Hepatocyte (in vitro differentiated cells): ENCODE measurements around the gene CIAPIN1. TPM values are rescaled to one million over a fixed set of nuclear protein-coding genes. Genes with fewer than 3 reads are reported as not detected.

ENCODE experiments used
- DNase-seq: peaks from one replicate; pipeline ENCODE4 v3.0.0-alpha.2; 2016; ENCODE audit warnings: low spot score
- H2AFZ ChIP-seq: fragments of 200-600 bp; sonication (generic); 2 replicates; pipeline ENCODE4 v1.6.0; 2016; ENCODE audit warnings: antibody characterized with exemption, mild to moderate bottlenecking
- H3K27ac ChIP-seq: fragments of 200-600 bp; sonication (generic); 2 replicates; pipeline ENCODE4 v1.5.1; 2016; ENCODE audit warnings: mild to moderate bottlenecking
- H3K27me3 ChIP-seq: fragments of 200-600 bp; sonication (generic); 2 replicates; pipeline ENCODE4 v1.6.1; 2016
- H3K36me3 ChIP-seq: fragments of 200-600 bp; sonication (generic); replicated peaks from 2 replicates; pipeline ENCODE4 v1.5.1; 2016; ENCODE audit warnings: low read depth; ENCODE audit not compliant: insufficient read depth
- H3K4me1 ChIP-seq: fragments of 200-600 bp; sonication (generic); 2 replicates; pipeline ENCODE4 v1.5.1; 2016; ENCODE audit warnings: mild to moderate bottlenecking, moderate library complexity; ENCODE audit not compliant: insufficient read depth
- H3K4me2 ChIP-seq: fragments of 200-600 bp; sonication (generic); 2 replicates; pipeline ENCODE4 v1.6.0; 2016
- H3K4me3 ChIP-seq: fragments of 200-600 bp; sonication (generic); 2 replicates; pipeline ENCODE4 v1.5.1; 2016; ENCODE audit warnings: mild to moderate bottlenecking
- H3K79me2 ChIP-seq: fragments of 200-600 bp; sonication (generic); 2 replicates; pipeline ENCODE4 v1.6.0; 2017; ENCODE audit warnings: mild to moderate bottlenecking
- H3K9me2 ChIP-seq: fragments of 200-600 bp; sonication (generic); replicated peaks from 2 replicates; pipeline ENCODE4 v1.6.0; 2017; ENCODE audit warnings: mild to moderate bottlenecking; ENCODE audit not compliant: insufficient read depth
- H3K9me3 ChIP-seq: fragments of 200-600 bp; sonication (generic); 2 replicates; pipeline ENCODE4 v1.5.1; 2016; ENCODE audit warnings: low read depth, mild to moderate bottlenecking
- H4K20me1 ChIP-seq: fragments of 200-600 bp; sonication (generic); 2 replicates; pipeline ENCODE4 v1.6.0; 2016; ENCODE audit warnings: mild to moderate bottlenecking; ENCODE audit not compliant: insufficient read depth, poor library complexity, severe bottlenecking
- CTCF ChIP-seq: fragments of 200-600 bp; sonication (generic); IDR thresholded peaks from 2 replicates; pipeline ENCODE4 v1.5.1; 2016; ENCODE audit warnings: antibody characterized with exemption, mild to moderate bottlenecking; ENCODE audit not compliant: poor library complexity
- EZH2 ChIP-seq: fragments of 200-600 bp; sonication (generic); IDR thresholded peaks from 2 replicates; pipeline ENCODE4 v1.6.1; 2016; ENCODE audit warnings: antibody characterized with exemption, mild to moderate bottlenecking, borderline replicate concordance
- EZH2phosphoT487 ChIP-seq: fragments of 200-600 bp; sonication (generic); IDR thresholded peaks from one replicate; pipeline ENCODE4 v1.6.1; 2018; ENCODE audit warnings: antibody characterized with exemption, mild to moderate bottlenecking, low read depth, moderate library complexity; ENCODE audit not compliant: unreplicated experiment, severe bottlenecking
- WGBS: methylation state at CpG from one replicate; pipeline ENCODE4 v1.1.6; 2016; ENCODE audit warnings: low lambda C conversion rate; ENCODE audit errors: missing lambda C conversion rate; 5-methylcytosine and 5-hydroxymethylcytosine counted together
- polyA plus RNA-seq: library from polyadenylated mRNA; unstranded; fragments of >200 nt; fragmentation: Nextera tagmentation; extraction: Ambion mirVana; gene quantifications from 2 replicates; pipeline ENCODE4 v1.2.1, GENCODE V29; 2016
- total RNA-seq: library from RNA; depleted of rRNA; stranded (reverse); fragments of >200 nt; gene quantifications from 2 replicates; pipeline ENCODE4 v1.2.3, GENCODE V29; 2014

The CIAPIN1 gene
- total and polyA plus RNA-seq, 2 experiments from 2014 or later, result 54.2 to 56.1 TPM

GRCh38 chr16:57381791-57382534, 65.2 kb downstream of the CIAPIN1 start:
- Histone ChIP-seq H2AFZ (no peak overlapping the region), H3K27me3 (no peaks in the 10 kb centered on the region), H3K4me3 (no peak overlapping the region), H3K4me1 (peaks cover 31% of the 10 kb centered on the region), H3K27ac (no peak overlapping the region), H3K9me3 (no peaks in the 10 kb centered on the region), H3K4me2 (no peak overlapping the region), H3K9me2 (no peaks in the 10 kb centered on the region), H3K36me3 (no peaks in the 10 kb centered on the region), H3K79me2 (no peaks in the 10 kb centered on the region), H4K20me1 (no peaks in the 10 kb centered on the region)
- TF ChIP-seq EZH2phosphoT487 (no peak), CTCF (no peak), EZH2 (no peak)
- 96% methylated on average over 28 of the region's 35 CpGs for WGBS
- DNase-seq, result no peak

GRCh38 chr16:57380671-57381462, 66.3 kb downstream of the CIAPIN1 start:
- WGBS, result 89% methylated on average over 8 of the region's 8 CpGs
- TF ChIP-seq CTCF (no peak), EZH2phosphoT487 (no peak), EZH2 (no peak)
- DNase-seq, result no peak

GRCh38 chr16:57379579-57379978, 67.6 kb downstream of the CIAPIN1 start:
- TF ChIP-seq EZH2phosphoT487 (no peak), CTCF (no peak), EZH2 (no peak)
- Histone ChIP-seq H3K4me3 (no peak overlapping the region), H3K4me1 (peaks cover 30% of the 10 kb centered on the region), H4K20me1 (no peaks in the 10 kb centered on the region), H3K27me3 (no peaks in the 10 kb centered on the region), H3K4me2 (no peak overlapping the region), H3K9me3 (no peaks in the 10 kb centered on the region), H2AFZ (no peak overlapping the region), H3K27ac (no peak overlapping the region), H3K79me2 (no peaks in the 10 kb centered on the region), H3K36me3 (no peaks in the 10 kb centered on the region), H3K9me2 (no peaks in the 10 kb centered on the region)
- WGBS, result 94% methylated on average over 10 of the region's 10 CpGs
- no peak for DNase-seq

More at GRCh38 chr16:57380671-57381462, 66.3 kb downstream of the CIAPIN1 start:
- Histone ChIP-seq H3K4me1 (peaks cover 30% of the 10 kb centered on the region), H3K9me3 (no peaks in the 10 kb centered on the region), H3K79me2 (no peaks in the 10 kb centered on the region), H3K27ac (no peak overlapping the region), H2AFZ (no peak overlapping the region), H3K27me3 (no peaks in the 10 kb centered on the region), H3K36me3 (no peaks in the 10 kb centered on the region), H3K4me2 (no peak overlapping the region), H3K4me3 (no peak overlapping the region), H3K9me2 (no peaks in the 10 kb centered on the region), H4K20me1 (no peaks in the 10 kb centered on the region)

Other genes starting within 250 kb of the CIAPIN1 start
- gene ARL2BP, start 202.1 kb downstream of the CIAPIN1 start, total RNA-seq, result 92.6 and 105 TPM in 2 replicates
- gene ARL2BP, start 202.1 kb downstream of the CIAPIN1 start, polyA plus RNA-seq, result 102 and 104 TPM in 2 replicates
- 42.3 and 49.5 TPM in 2 replicates for gene PLLP, start 162.7 kb downstream of the CIAPIN1 start, total RNA-seq
- gene PLLP, start 162.7 kb downstream of the CIAPIN1 start, polyA plus RNA-seq, result 31.0 and 38.7 TPM in 2 replicates
- 0.13 TPM in 1 of 2 replicates, not detected in the other for gene CCL22, start 88.6 kb downstream of the CIAPIN1 start, total RNA-seq
- not detected in 2 replicates for gene CCL22, start 88.6 kb downstream of the CIAPIN1 start, polyA plus RNA-seq
- 8.5 and 9.4 TPM in 2 replicates for gene CX3CL1, start 74.9 kb downstream of the CIAPIN1 start, total RNA-seq
- gene CX3CL1, start 74.9 kb downstream of the CIAPIN1 start, polyA plus RNA-seq, result 4.6 and 6.6 TPM in 2 replicates
- not detected in 2 replicates for gene CCL17, start 42.6 kb downstream of the CIAPIN1 start, total RNA-seq
- not detected in 2 replicates for gene CCL17, start 42.6 kb downstream of the CIAPIN1 start, polyA plus RNA-seq
- 57.1 and 61.9 TPM in 2 replicates for gene COQ9, start 94 bp upstream of the CIAPIN1 start, total RNA-seq
- 63.2 and 81.5 TPM in 2 replicates for gene COQ9, start 94 bp upstream of the CIAPIN1 start, polyA plus RNA-seq
- gene POLR2C, start 15.3 kb upstream of the CIAPIN1 start, total RNA-seq, result 92.5 and 101 TPM in 2 replicates
- 49.0 and 56.6 TPM in 2 replicates for gene POLR2C, start 15.3 kb upstream of the CIAPIN1 start, polyA plus RNA-seq
- gene DOK4, start 39.1 kb upstream of the CIAPIN1 start, total RNA-seq, result 112 and 122 TPM in 2 replicates
- gene DOK4, start 39.1 kb upstream of the CIAPIN1 start, polyA plus RNA-seq, result 96.3 and 106 TPM in 2 replicates
- gene CCDC102A, start 89.2 kb upstream of the CIAPIN1 start, total RNA-seq, result 10.5 and 11.4 TPM in 2 replicates
- gene CCDC102A, start 89.2 kb upstream of the CIAPIN1 start, polyA plus RNA-seq, result 13.1 and 17.2 TPM in 2 replicates
- gene ADGRG5, start 95.3 kb upstream of the CIAPIN1 start, total RNA-seq, result 1.1 and 2.2 TPM in 2 replicates
- gene ADGRG5, start 95.3 kb upstream of the CIAPIN1 start, polyA plus RNA-seq, result 1.9 and 2.9 TPM in 2 replicates
- gene ADGRG1, start 181.2 kb upstream of the CIAPIN1 start, total RNA-seq, result 29.6 and 45.9 TPM in 2 replicates
- gene ADGRG1, start 181.2 kb upstream of the CIAPIN1 start, polyA plus RNA-seq, result 58.0 and 61.1 TPM in 2 replicates
- gene ADGRG3, start 220.9 kb upstream of the CIAPIN1 start, total RNA-seq, result 0.20 TPM in 1 of 2 replicates, not detected in the other
- not detected in 2 replicates for gene ADGRG3, start 220.9 kb upstream of the CIAPIN1 start, polyA plus RNA-seq
- 0.27 TPM in 1 of 2 replicates, not detected in the other for gene DRC7, start 247.4 kb upstream of the CIAPIN1 start, total RNA-seq
- gene DRC7, start 247.4 kb upstream of the CIAPIN1 start, polyA plus RNA-seq, result 0.93 TPM in 1 of 2 replicates, not detected in the other